ENCODE results near the gene OR52D1. TPM values are rescaled to one million over a fixed set of nuclear protein-coding genes. Genes with fewer than 3 reads are reported as not detected.

The OR52D1 gene
- polyA plus RNA-seq (2013, experiment 1 of 2; ENCODE audit: insufficient read length): not detected
- not detected for polyA plus RNA-seq (2013, experiment 2 of 2; ENCODE audit: insufficient read length)

DNA sequence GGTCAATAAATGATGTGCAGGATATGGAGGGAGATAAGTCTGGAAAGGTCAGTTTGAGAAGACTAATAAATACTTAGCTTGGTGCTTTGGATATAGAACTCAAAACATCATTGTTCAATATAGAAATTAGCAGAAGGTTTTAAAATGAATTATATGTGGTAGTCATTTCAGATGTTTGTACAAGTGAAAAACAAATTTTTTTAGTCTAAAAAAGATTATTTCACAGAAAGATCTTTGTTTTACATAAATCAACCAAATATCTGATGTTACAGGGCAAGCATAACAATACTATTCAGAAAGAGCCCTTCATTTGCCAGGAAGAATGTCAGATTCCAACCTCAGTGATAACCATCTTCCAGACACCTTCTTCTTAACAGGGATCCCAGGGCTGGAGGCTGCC, at the start of gene OR52D1:
OR52D1 (plus strand) TSS at position 301 of the 400 bp plus-strand sequence; CDS start at position 323, 22 bp downstream.
- DNase-seq: no peak

GRCh38 chr11:5441414-5441813, 47.1 kb upstream of the OR52D1 start, which contains the start of gene OR51I1:
Gene OR51I1 (minus strand): TSS chr11:5441514. CDS start chr11:5441514, 0 bp downstream.
- DNase-seq: no peak

- DNase-seq: no peak
These were observed 44.6 kb upstream of the OR52D1 start for GRCh38 chr11:5443835-5444393.

GRCh38 chr11:5449023-5449422, 39.5 kb upstream of the OR52D1 start, which contains the start of gene OR51I2:
Gene OR51I2 (plus strand): TSS chr11:5449323. CDS start chr11:5453489, 4,166 bp downstream.
- DNase-seq: no peak

GRCh38 chr11:5449432-5449831, 39.1 kb upstream of the OR52D1 start:
- DNase-seq: no peak

GRCh38 chr11:5460983-5461621, 27.4 kb upstream of the OR52D1 start:
- DNase-seq: no peak

- no peak for DNase-seq
These were observed 21.0 kb upstream of the OR52D1 start for GRCh38 chr11:5467527-5467926.

GRCh38 chr11:5473921-5474320, 14.6 kb upstream of the OR52D1 start:
- DNase-seq: no peak

GRCh38 chr11:5476186-5476819, 12.2 kb upstream of the OR52D1 start:
- peak; percentile 48 for DNase-seq

GRCh38 chr11:5486003-5486402, 2.5 kb upstream of the OR52D1 start:
- no peak for DNase-seq

DNA sequence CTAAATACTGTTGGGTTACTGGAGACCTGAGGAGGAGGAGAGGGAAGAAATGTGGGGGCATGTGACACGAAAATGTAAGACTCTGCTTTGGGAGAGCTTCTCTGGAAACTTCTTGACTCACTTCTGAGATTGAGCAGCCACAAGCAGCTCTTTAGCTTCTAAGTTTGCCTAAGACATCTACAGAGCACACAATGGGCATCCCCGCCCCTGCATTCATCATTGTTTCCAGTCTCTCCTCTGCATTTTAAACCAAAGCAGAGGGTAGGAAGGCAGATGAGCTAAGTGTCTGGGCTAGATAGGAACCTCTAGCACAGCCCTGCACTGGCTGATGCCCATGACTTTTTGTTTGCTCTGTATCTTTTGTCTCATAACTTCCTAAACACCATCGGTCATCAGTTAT, 2.1 kb upstream of the OR52D1 start:
- DNase-seq: no peak

DNA sequence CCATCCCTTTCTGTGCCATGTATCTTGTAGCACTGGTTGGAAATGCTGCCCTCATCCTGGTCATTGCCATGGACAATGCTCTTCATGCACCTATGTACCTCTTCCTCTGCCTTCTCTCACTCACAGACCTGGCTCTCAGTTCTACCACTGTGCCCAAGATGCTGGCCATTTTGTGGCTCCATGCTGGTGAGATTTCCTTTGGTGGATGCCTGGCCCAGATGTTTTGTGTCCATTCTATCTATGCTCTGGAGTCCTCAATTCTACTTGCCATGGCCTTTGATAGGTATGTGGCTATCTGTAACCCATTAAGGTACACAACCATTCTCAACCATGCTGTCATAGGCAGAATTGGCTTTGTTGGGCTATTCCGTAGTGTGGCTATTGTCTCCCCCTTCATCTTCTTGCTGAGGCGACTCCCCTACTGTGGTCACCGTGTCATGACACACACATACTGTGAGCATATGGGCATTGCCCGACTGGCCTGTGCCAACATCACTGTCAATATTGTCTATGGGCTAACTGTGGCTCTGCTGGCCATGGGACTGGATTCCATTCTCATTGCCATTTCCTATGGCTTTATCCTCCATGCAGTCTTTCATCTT, 414 bp downstream of the OR52D1 start:
- no peak for DNase-seq

GRCh38 chr11:5489576-5490357, 1.3 kb downstream of the OR52D1 start:
- no peak for DNase-seq

DNA sequence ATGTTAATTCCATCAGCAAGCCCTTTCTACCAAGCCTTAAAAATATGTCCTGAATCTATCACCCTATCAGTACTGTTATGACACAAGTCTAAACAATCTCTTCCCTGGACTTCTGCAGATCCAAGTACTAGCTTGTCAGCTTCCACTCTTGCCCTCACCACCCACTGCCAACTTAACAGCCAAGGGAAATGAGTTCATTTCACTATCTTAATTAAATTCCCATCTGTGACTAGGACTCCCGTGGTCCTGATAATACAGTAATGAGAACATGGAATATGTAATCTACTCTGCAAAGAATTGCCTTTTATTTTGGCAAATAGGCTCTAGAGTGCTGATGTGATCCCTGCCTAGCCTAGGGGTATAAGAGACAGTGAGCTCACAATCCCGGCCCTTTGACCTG, 11.2 kb downstream of the OR52D1 start:
- no peak for DNase-seq

GRCh38 chr11:5500393-5500801, 11.9 kb downstream of the OR52D1 start:
- DNase-seq: no peak

GRCh38 chr11:5504403-5504921, 16.0 kb downstream of the OR52D1 start:
- no peak for DNase-seq

DNA sequence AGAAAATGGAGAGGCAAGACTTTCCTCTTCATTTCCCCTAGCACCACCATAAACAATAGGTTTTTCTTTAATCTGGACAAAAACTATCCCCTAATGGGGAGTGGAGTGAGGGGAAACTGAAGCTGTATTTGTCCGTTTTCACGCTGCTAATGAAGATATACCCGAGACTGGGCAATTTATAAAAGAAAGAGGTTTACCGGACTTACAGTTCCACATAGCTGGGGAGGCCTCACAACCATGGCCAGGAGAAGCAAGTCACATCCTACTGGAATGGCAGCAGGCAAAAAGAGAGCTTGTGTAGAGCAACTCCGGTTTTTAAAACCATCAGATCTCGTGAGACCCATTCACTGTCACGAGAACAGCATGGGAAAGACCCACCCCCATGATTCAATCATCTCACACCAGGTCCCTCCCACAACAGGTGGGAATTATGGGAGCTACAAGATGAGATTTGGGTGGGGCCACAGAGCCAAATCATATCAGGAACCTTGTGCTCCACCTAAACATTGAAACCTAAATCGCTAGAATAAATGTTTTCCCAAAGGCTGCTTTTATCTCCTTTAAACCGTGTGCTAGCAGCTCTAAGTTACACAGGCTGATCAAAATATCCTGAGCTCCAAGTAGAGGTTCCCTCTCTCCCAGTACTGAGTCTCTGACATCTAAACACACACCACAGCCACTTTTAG, 17.0 kb downstream of the OR52D1 start:
- no peak for DNase-seq

DNA sequence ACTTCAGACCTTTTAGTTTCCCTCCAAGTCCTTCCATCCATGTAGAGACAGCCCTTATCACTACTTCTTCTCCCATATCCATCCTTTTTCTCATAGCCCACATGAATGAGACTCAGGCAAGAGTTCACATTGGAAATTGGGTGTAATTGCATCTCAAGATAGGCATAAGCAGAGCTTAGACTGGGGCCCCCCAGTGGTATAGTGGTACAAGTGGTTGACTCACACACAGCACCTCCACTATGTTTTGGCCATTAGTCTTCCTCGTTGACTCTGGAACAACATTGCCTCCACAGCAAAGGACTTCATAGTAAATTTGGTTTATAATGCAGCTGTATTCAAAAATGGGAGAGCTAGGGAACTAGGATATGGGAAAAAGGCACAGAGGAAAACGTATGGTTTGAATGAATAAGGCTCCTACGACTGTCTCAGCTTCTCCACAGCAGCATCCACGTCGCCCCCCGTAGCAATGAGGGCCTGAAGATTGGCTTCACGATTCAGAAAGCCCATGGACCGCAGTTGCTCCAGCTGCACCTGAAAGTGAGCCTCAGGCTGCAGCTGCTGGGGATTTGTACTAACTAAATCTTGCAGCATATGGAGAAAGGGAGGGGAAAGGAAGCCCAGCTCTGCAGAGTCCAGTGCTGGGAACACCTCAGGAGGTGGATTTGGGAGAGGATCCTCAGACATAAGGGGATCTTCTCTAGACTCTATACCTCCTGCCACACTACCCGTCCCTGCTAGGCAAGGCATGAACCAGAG, 18.9 kb downstream of the OR52D1 start:
- no peak for DNase-seq

- DNase-seq: no peak
These were observed 19.4 kb downstream of the OR52D1 start for GRCh38 chr11:5507933-5508305.

GRCh38 chr11:5508605-5509004, 20.1 kb downstream of the OR52D1 start:
- no peak for DNase-seq

GRCh38 chr11:5509803-5510202, 21.3 kb downstream of the OR52D1 start, which contains the start of gene UBQLN3:
Gene UBQLN3 (minus strand): TSS chr11:5509957. CDS start chr11:5509558, 399 bp downstream.
- DNase-seq: no peak
